H1 (cell line): Measurements from ENCODE around the gene TCEA3. TPM values are rescaled to one million over a fixed set of nuclear protein-coding genes. Genes with fewer than 3 reads are reported as not detected.

ENCODE experiments used
- CTCF ChIA-PET: fragments of 300-600 bp; sonication (Branson Sonifier 250); formaldehyde crosslinking; loops from one replicate; lab custom pipeline; 2021; ENCODE audit not compliant: partially characterized antibody; lab: Charles Lee
- POLR2A ChIA-PET: fragments of 300-600 bp; sonication (Branson Sonifier 250); formaldehyde crosslinking; loops from one replicate; lab custom pipeline; 2021; ENCODE audit warnings: inconsistent platforms; ENCODE audit not compliant: partially characterized antibody; lab: Charles Lee
- DNase-seq, 2 experiments: peaks; one replicate each; pipeline versions ENCODE4 v3.0.0 to v3.0.0-alpha.2; 2010 to 2022; ENCODE audit warnings: low spot score in 2 of 2, low read depth in 1 of 2, mixed read lengths in 1 of 2
- FAIRE-seq: peaks from 2 replicates; lab custom pipeline; 2011; peaks lifted over from hg19 to GRCh38; lab: Jason Lieb, UNC
- H2AFZ ChIP-seq: 2 replicates; pipeline ENCODE4 v1.8.1; 2012; ENCODE audit warnings: low read length, inconsistent platforms
- H2AK5ac ChIP-seq: 2 replicates; pipeline ENCODE4 v1.6.1; 2013; ENCODE audit warnings: low read depth, low read length
- H2BK120ac ChIP-seq: replicated peaks from 2 replicates; pipeline ENCODE3; 2013; ENCODE audit warnings: low read depth, low read length, inconsistent platforms
- H2BK12ac ChIP-seq: 2 replicates; pipeline ENCODE4 v1.6.1; 2013; ENCODE audit warnings: low read depth, low read length
- H2BK15ac ChIP-seq: 2 replicates; pipeline ENCODE4 v1.6.1; 2013; ENCODE audit warnings: low read length
- H2BK20ac ChIP-seq: 2 replicates; pipeline ENCODE4 v1.6.1; 2013; ENCODE audit warnings: low read length
- H2BK5ac ChIP-seq: 2 replicates; pipeline ENCODE4 v1.6.1; 2013; ENCODE audit warnings: low read depth, low read length
- H3K14ac ChIP-seq: 2 replicates; pipeline ENCODE4 v1.6.1; 2013; ENCODE audit warnings: inconsistent platforms; ENCODE audit not compliant: insufficient read length
- H3K18ac ChIP-seq: 2 replicates; pipeline ENCODE4 v1.6.1; 2013; ENCODE audit warnings: low read length; ENCODE audit errors: extremely low read depth
- H3K23ac ChIP-seq: 2 replicates; pipeline ENCODE4 v1.6.1; 2013; ENCODE audit warnings: inconsistent platforms; ENCODE audit not compliant: insufficient read length
- H3K23me2 ChIP-seq: 2 replicates; pipeline ENCODE4 v1.6.1; 2013; ENCODE audit warnings: low read depth, low read length
- H3K27ac ChIP-seq: 2 replicates; pipeline ENCODE4 v1.6.1; 2011; ENCODE audit warnings: low read depth, low read length, inconsistent platforms
- H3K27me3 ChIP-seq, 4 experiments: replicated peaks in 1 of 4; 1 replicate in 1 of 4; 2 replicates in 3 of 4; pipeline versions ENCODE4 v1.6.1 to v1.8.1; 2011 to 2013; ENCODE audit warnings: low read length in 3 of 4, mild to moderate bottlenecking in 3 of 4, inconsistent platforms in 2 of 4, mixed read lengths in 2 of 4, moderate library complexity in 1 of 4; ENCODE audit not compliant: control insufficient read depth in 3 of 4, insufficient read depth in 3 of 4; ENCODE audit errors: extremely low read depth in 1 of 4
- H3K36me3 ChIP-seq, 4 experiments: 2 replicates each; pipeline versions ENCODE4 v1.6.1 to v1.8.1; 2011 to 2013; ENCODE audit warnings: mild to moderate bottlenecking in 4 of 4, low read length in 3 of 4, moderate library complexity in 2 of 4, control low read depth in 1 of 4, inconsistent platforms in 1 of 4; ENCODE audit not compliant: insufficient read depth in 4 of 4, control insufficient read depth in 2 of 4
- H3K4ac ChIP-seq: replicated peaks from 2 replicates; pipeline ENCODE3; 2013; ENCODE audit warnings: low read length, low read depth, mixed read lengths, inconsistent platforms; ENCODE audit not compliant: insufficient read length
- H3K4me1 ChIP-seq, 4 experiments: replicated peaks in 1 of 4; 1 replicate in 1 of 4; 2 replicates in 3 of 4; pipeline versions ENCODE4 v1.6.1 to v1.8.1; 2011 to 2013; ENCODE audit warnings: low read length in 3 of 4, inconsistent platforms in 2 of 4, mixed read lengths in 1 of 4; ENCODE audit not compliant: insufficient read depth in 4 of 4, control insufficient read depth in 3 of 4
- H3K4me2 ChIP-seq, 2 experiments: 2 replicates each; pipeline versions ENCODE4 v1.6.1 to v1.8.1; 2011 to 2013; ENCODE audit warnings: low read depth in 2 of 2, low read length in 2 of 2, control low read depth in 1 of 2, inconsistent platforms in 1 of 2, mild to moderate bottlenecking in 1 of 2; ENCODE audit not compliant: insufficient read depth in 1 of 2
- H3K4me3 ChIP-seq, 4 experiments: fragments of 200-600, 300-600 bp in 1 of 4; sonication (generic), shearing (Covaris generic), sonication (Bioruptor Twin) in 1 of 4; 2 replicates each; pipeline versions ENCODE4 v1.5.1 to v1.8.1; 2011 to 2016; ENCODE audit warnings: low read length in 4 of 4, low read depth in 3 of 4, control low read depth in 2 of 4, inconsistent platforms in 2 of 4, mild to moderate bottlenecking in 2 of 4, mixed read lengths in 1 of 4, moderate library complexity in 1 of 4; ENCODE audit not compliant: insufficient read depth in 2 of 4; ENCODE audit errors: extremely low read depth in 1 of 4
- H3K56ac ChIP-seq: replicated peaks from 2 replicates; pipeline ENCODE3; 2013; ENCODE audit warnings: low read depth, mild to moderate bottlenecking, mixed read lengths, low read length, inconsistent platforms; ENCODE audit not compliant: insufficient read length
- H3K79me1 ChIP-seq: 2 replicates; pipeline ENCODE4 v1.6.1; 2013; ENCODE audit warnings: low read depth, low read length, control low read depth
- H3K79me2 ChIP-seq, 2 experiments: 2 replicates each; pipeline versions ENCODE4 v1.6.1 to v1.8.1; 2012 to 2013; ENCODE audit warnings: low read length in 2 of 2, mild to moderate bottlenecking in 2 of 2, inconsistent platforms in 1 of 2; ENCODE audit not compliant: insufficient read depth in 2 of 2, control insufficient read depth in 1 of 2
- H3K9ac ChIP-seq, 4 experiments: replicated peaks in 1 of 4; 1 replicate in 1 of 4; 2 replicates in 3 of 4; pipeline versions ENCODE4 v1.6.1 to v1.8.1; 2011 to 2013; ENCODE audit warnings: low read depth in 3 of 4, low read length in 3 of 4, control low read depth in 2 of 4, mild to moderate bottlenecking in 2 of 4, moderate library complexity in 2 of 4, inconsistent platforms in 1 of 4; ENCODE audit errors: extremely low read depth in 1 of 4
- H3K9me3 ChIP-seq, 2 experiments: 2 replicates each; pipeline versions ENCODE4 v1.6.1 to v1.8.1; 2012 to 2013; ENCODE audit warnings: mild to moderate bottlenecking in 2 of 2, moderate library complexity in 2 of 2, control low read depth in 1 of 2, inconsistent platforms in 1 of 2, low read depth in 1 of 2, low read length in 1 of 2, mixed read lengths in 1 of 2; ENCODE audit not compliant: insufficient read depth in 2 of 2
- H4K20me1 ChIP-seq, 2 experiments: replicated peaks in 1 of 2; 2 replicates each; pipeline versions ENCODE3 to v1.8.1; 2011 to 2013; ENCODE audit warnings: inconsistent platforms in 2 of 2, low read length in 2 of 2, mild to moderate bottlenecking in 1 of 2; ENCODE audit not compliant: insufficient read depth in 2 of 2, control insufficient read depth in 1 of 2
- H4K5ac ChIP-seq: 2 replicates; pipeline ENCODE4 v1.6.1; 2013; ENCODE audit warnings: low read length, low read depth, mixed read lengths, inconsistent platforms; ENCODE audit not compliant: insufficient read length
- H4K8ac ChIP-seq: 2 replicates; pipeline ENCODE4 v1.8.0; 2013; ENCODE audit warnings: mild to moderate bottlenecking, moderate library complexity, low read length, inconsistent platforms; ENCODE audit not compliant: insufficient read depth; ENCODE audit errors: extremely low read depth
- H4K91ac ChIP-seq: replicated peaks from 2 replicates; pipeline ENCODE3; 2013; ENCODE audit warnings: low read length, mixed read lengths, inconsistent platforms; ENCODE audit not compliant: insufficient read length
- ASH2L ChIP-seq: fragments of 200-600, 300-600 bp; sonication (generic); IDR thresholded peaks from one replicate; pipeline ENCODE4 v1.7.1; 2017; ENCODE audit warnings: low read length
- CBX5 ChIP-seq: fragments of 300-800, 300-1000 bp; sonication (generic); IDR thresholded peaks from 2 replicates; pipeline ENCODE4 v1.7.1; 2016; ENCODE audit warnings: antibody characterized with exemption, low read length, low read depth
- EGR1 ChIP-seq: IDR thresholded peaks from 2 replicates; pipeline ENCODE4 v1.6.1; 2011; ENCODE audit warnings: low read depth, low read length, borderline replicate concordance
- EZH2 ChIP-seq: fragments of 200-600 bp; sonication (generic); IDR thresholded peaks from 2 replicates; pipeline ENCODE4 v1.7.1; 2012; ENCODE audit warnings: low read depth, mild to moderate bottlenecking, moderate library complexity, low read length, inconsistent platforms; ENCODE audit not compliant: severe bottlenecking
- FOSL1 ChIP-seq: IDR thresholded peaks from 2 replicates; pipeline ENCODE4 v1.6.1; 2011; ENCODE audit warnings: mild to moderate bottlenecking, low read depth, low read length, moderate library complexity; ENCODE audit not compliant: insufficient read depth
- GABPA ChIP-seq: IDR thresholded peaks from 2 replicates; pipeline ENCODE4 v1.6.1; 2011; ENCODE audit warnings: mild to moderate bottlenecking, low read length, moderate library complexity, borderline replicate concordance; ENCODE audit not compliant: insufficient read depth
- NRF1 ChIP-seq: IDR thresholded peaks from 2 replicates; pipeline ENCODE4 v1.6.1; 2011; ENCODE audit warnings: mild to moderate bottlenecking, low read depth, low read length, improper control_type of control experiment
- POLR2A ChIP-seq, 2 experiments: IDR thresholded peaks; 1 replicate in 1 of 2; 2 replicates in 1 of 2; pipeline ENCODE4 v1.6.1; 2011; ENCODE audit warnings: low read depth in 2 of 2, low read length in 2 of 2, mild to moderate bottlenecking in 2 of 2; ENCODE audit errors: control extremely low read depth in 1 of 2
- RNF2 ChIP-seq: fragments of 200-900, 300-1000 bp; sonication (generic); IDR thresholded peaks from 2 replicates; pipeline ENCODE4 v1.7.1; 2016; ENCODE audit warnings: borderline replicate concordance, low read depth, mild to moderate bottlenecking, antibody characterized with exemption, low read length; ENCODE audit not compliant: poor library complexity, severe bottlenecking; ENCODE audit errors: missing control alignments
- SIX5 ChIP-seq: IDR thresholded peaks from 2 replicates; pipeline ENCODE4 v1.6.1; 2011; ENCODE audit warnings: mild to moderate bottlenecking, low read depth, low read length
- SP2 ChIP-seq: IDR thresholded peaks from 2 replicates; pipeline ENCODE4 v1.6.1; 2012; ENCODE audit warnings: mild to moderate bottlenecking, low read length, inconsistent platforms
- WGBS, 2 experiments: shearing (Covaris generic) in 1 of 2; methylation state at CpG; one replicate each; pipeline versions ENCODE4 v1.1.6 to v1.1.7; 2013 to 2015; ENCODE audit warnings: low lambda C conversion rate in 2 of 2, mixed read lengths in 2 of 2, inconsistent platforms in 1 of 2, low coverage in 1 of 2, missing lambda C conversion rate in 1 of 2; ENCODE audit not compliant: insufficient replicate concordance in 2 of 2, insufficient coverage in 1 of 2, insufficient read length in 1 of 2; ENCODE audit errors: extremely low coverage in 1 of 2, missing lambda C conversion rate in 1 of 2; 5-methylcytosine and 5-hydroxymethylcytosine counted together
- polyA plus RNA-seq, 7 experiments: library from polyadenylated mRNA; depleted of rRNA in 3 of 7; stranded (reverse) in 5 of 7; unstranded in 2 of 7; fragments of >200 nt in 5 of 7; fragments of 200-250 nt in 2 of 7; gene quantifications; 1 replicate in 5 of 7; 2 replicates in 1 of 7; 4 replicates in 1 of 7; pipeline versions ENCODE4 v1.2.1 to v1.2.3, GENCODE V29; 2011 to 2013; ENCODE audit warnings: missing spikeins in 2 of 7, mixed read lengths in 2 of 7
- total RNA-seq: library from RNA; stranded (reverse); fragmentation: NEBNext Ultra II Directional; extraction: Animal tissue kit (Norgen Biotek cat#: 25700); gene quantifications from 2 replicates; pipeline ENCODE4 v1.2.1, GENCODE V29; 2021

Gene TCEA3
- total and polyA plus RNA-seq, 2 of the 8 experiments (the other 6 are each of a cell fraction or from before 2014, with no cell fraction given): 0.08 TPM; not detected in 1

GRCh38 chr1:23366146-23366545 is 58.4 kb downstream of the TCEA3 start:
- H2BK12ac ChIP-seq: no peak overlapping the region
- CTCF ChIA-PET: no interaction called here
- no peak overlapping the region for H2BK20ac ChIP-seq
- H4K5ac ChIP-seq: no peak overlapping the region
- FAIRE-seq (no peak), DNase-seq (no peak)
- H2BK120ac ChIP-seq: no peak overlapping the region
- H3K27ac ChIP-seq: no peak overlapping the region
- no peak overlapping the region for H3K9ac ChIP-seq
- no peak overlapping the region for H2AK5ac ChIP-seq
- H4K91ac ChIP-seq: no peak overlapping the region
- no peak overlapping the region for H3K14ac ChIP-seq
- peaks cover 44 to 79% (median 64%) of the 10 kb centered on the region in 4 experiments for H3K27me3 ChIP-seq
- H3K18ac ChIP-seq: no peak overlapping the region
- H3K4ac ChIP-seq: no peak overlapping the region
- POLR2A ChIA-PET: interaction anchor here (1.2 kb wide), 1 partner anchor 22 kb away, joined by 3 read pairs; the partner anchor contains the start of gene HNRNPR
- no peak overlapping the region for H3K4me3 ChIP-seq
- WGBS, 2 experiments: 78% methylated on average over 2 of the region's 2 CpGs; no CpG with 5 or more reads in 1 of the 2 experiments
- TF ChIP-seq EGR1 (no peak), NRF1 (no peak), POLR2A (IDR thresholded peaks at IDR 0.05; ENCODE audit: control extremely low read depth in 1 of 2, low read depth in 2 of 2, low read length in 2 of 2) (no peak), SIX5 (no peak), SP2 (no peak), GABPA (no peak), RNF2 (no peak), EZH2 (no peak), FOSL1 (no peak), CBX5 (no peak), ASH2L (no peak)
- H2AFZ ChIP-seq: no peak overlapping the region
- H3K79me1 ChIP-seq: no peaks in the 10 kb centered on the region
- no peak overlapping the region for H3K56ac ChIP-seq
- H4K20me1 ChIP-seq: peaks cover 4 to 5% of the 10 kb centered on the region in 2 experiments
- H3K4me2 ChIP-seq: no peak overlapping the region
- no peaks in the 10 kb centered on the region for H3K79me2 ChIP-seq
- H4K8ac ChIP-seq: no peak overlapping the region
- no peak overlapping the region for H2BK15ac ChIP-seq
- peaks cover 23 to 37% of the 10 kb centered on the region in 2 experiments for H3K9me3 ChIP-seq
- H3K36me3 ChIP-seq: peaks cover 0 to 19% (median 8%) of the 10 kb centered on the region in 4 experiments; a peak in 4 of 8 replicates
- peaks cover 10% of the 10 kb centered on the region for H3K23me2 ChIP-seq
- H3K4me1 ChIP-seq: peaks cover 2 to 4% (median 4%) of the 10 kb centered on the region in 4 experiments; a peak in 6 of 7 replicates
- no peak overlapping the region for H2BK5ac ChIP-seq
- no peak overlapping the region for H3K23ac ChIP-seq
